K562 (cell line): Measurements from ENCODE around the gene ANO6. TPM values are rescaled to one million over a fixed set of nuclear protein-coding genes. Genes with fewer than 3 reads are reported as not detected.

Source experiments
- ATAC-seq: fragments of 200-7000 bp; cut with Tn5 transposase; 3 replicates; pipeline ENCODE4 v1.9.1; 2020; ENCODE audit warnings: moderate library complexity
- BruUV-seq: library from RNA; stranded (reverse); fragments of 400-500 nt; replicated peaks from 2 replicates; lab custom pipeline; 2021; lab: Mats Ljungman, UMichigan
- CTCF ChIA-PET: fragments of 300-600 bp; formaldehyde crosslinking; extraction: SDS; loops from one replicate; lab custom pipeline; 2021; ENCODE audit warnings: low intra/inter-chr PET ratio; lab: Yijun Ruan, JAX
- POLR2A ChIA-PET: fragments of 300-600, 350-650 bp; sonication (Branson Sonifier 250); formaldehyde crosslinking; extraction: SDS; loops from one replicate; lab custom pipeline; 2021; ENCODE audit warnings: antibody characterized with exemption, inconsistent platforms; lab: Yijun Ruan, JAX
- DNase-seq, 4 experiments: peaks; one replicate each; pipeline versions ENCODE4 v3.0.0 to v3.0.0-alpha.2; 2011 to 2018; ENCODE audit warnings: low spot score in 3 of 4, mixed read lengths in 3 of 4; ENCODE audit errors: extremely low read depth in 1 of 4
- FAIRE-seq: peaks from 2 replicates; lab custom pipeline; 2011; peaks lifted over from hg19 to GRCh38; lab: Jason Lieb, UNC
- H2AFZ ChIP-seq: 2 replicates; pipeline ENCODE4 v1.6.0; 2011; ENCODE audit warnings: low read depth, low read length, control low read depth, inconsistent platforms
- H3K27ac ChIP-seq: fragments of 200-600 bp; 3 replicates; pipeline ENCODE4 v1.8.0; 2011; ENCODE audit warnings: low read depth, mild to moderate bottlenecking, control low read depth, inconsistent platforms, low read length, moderate library complexity, mixed read lengths; ENCODE audit errors: extremely low read depth
- H3K27me3 ChIP-seq, 2 experiments: fragments of 300-600 bp in 1 of 2; 2 replicates in 1 of 2; 3 replicates in 1 of 2; pipeline versions ENCODE4 v1.6.0 to v1.8.0; 2011; ENCODE audit warnings: inconsistent platforms in 2 of 2, low read length in 2 of 2, mild to moderate bottlenecking in 1 of 2, mixed read lengths in 1 of 2, moderate library complexity in 1 of 2; ENCODE audit not compliant: control insufficient read depth in 2 of 2, insufficient read depth in 2 of 2
- H3K36me3 ChIP-seq: fragments of 300-600 bp; 3 replicates; pipeline ENCODE4 v1.8.0; 2011; ENCODE audit warnings: mild to moderate bottlenecking, low read length, inconsistent platforms; ENCODE audit not compliant: control insufficient read depth, insufficient read depth
- H3K4me1 ChIP-seq, 2 experiments: fragments of 200-600 bp in 1 of 2; replicated peaks in 1 of 2; 2 replicates in 1 of 2; 3 replicates in 1 of 2; pipeline versions ENCODE4 v1.5.1 to v1.8.0; 2011; ENCODE audit warnings: inconsistent platforms in 2 of 2, low read length in 2 of 2, mild to moderate bottlenecking in 1 of 2, mixed read lengths in 1 of 2, moderate library complexity in 1 of 2; ENCODE audit not compliant: control insufficient read depth in 2 of 2, insufficient read depth in 2 of 2
- H3K4me2 ChIP-seq: 2 replicates; pipeline ENCODE4 v1.6.1; 2011; ENCODE audit warnings: low read length, control low read depth, inconsistent platforms, mixed read lengths; ENCODE audit not compliant: insufficient read depth
- H3K4me3 ChIP-seq: fragments of 200-600 bp; sonication (generic), shearing (Covaris generic); 2 replicates; pipeline ENCODE4 v1.5.1; 2016; ENCODE audit warnings: control low read depth, inconsistent platforms
- H3K79me2 ChIP-seq: fragments of 200-600 bp; 3 replicates; pipeline ENCODE4 v1.8.0; 2011; ENCODE audit warnings: low read length, inconsistent platforms; ENCODE audit not compliant: control insufficient read depth, insufficient read depth
- H3K9ac ChIP-seq, 2 experiments: 2 replicates each; pipeline versions ENCODE4 v1.6.0 to v1.6.1; 2011; ENCODE audit warnings: low read depth in 2 of 2, low read length in 2 of 2, control low read depth in 1 of 2, inconsistent platforms in 1 of 2, mild to moderate bottlenecking in 1 of 2, mixed read lengths in 1 of 2; ENCODE audit not compliant: insufficient read depth in 1 of 2
- H3K9me1 ChIP-seq: one replicate; pipeline ENCODE4 v1.6.0; 2011; ENCODE audit warnings: inconsistent platforms, mild to moderate bottlenecking, low read length, moderate library complexity; ENCODE audit not compliant: control insufficient read depth, insufficient read depth
- H3K9me3 ChIP-seq: replicated peaks from 2 replicates; pipeline ENCODE4 v1.5.1; 2011; ENCODE audit warnings: low read depth, low read length, inconsistent platforms; ENCODE audit not compliant: control insufficient read depth, insufficient read depth
- H4K20me1 ChIP-seq: replicated peaks from 2 replicates; pipeline ENCODE4 v1.6.1; 2011; ENCODE audit warnings: low read length, inconsistent platforms, mixed read lengths; ENCODE audit not compliant: control insufficient read depth, insufficient read depth
- GATA2 ChIP-seq: sonication (generic); formaldehyde crosslinking; IDR thresholded peaks from 2 replicates; pipeline ENCODE4 v1.4.0; 2020; ENCODE audit warnings: mild to moderate bottlenecking, missing genetic modification reagents
- WGBS: fragments of 100-300 bp; shearing (Covaris generic); methylation state at CpG from one replicate; pipeline ENCODE4 v1.1.6; 2016; ENCODE audit warnings: low coverage, mixed read lengths; ENCODE audit not compliant: insufficient coverage; ENCODE audit errors: missing lambda C conversion rate; 5-methylcytosine and 5-hydroxymethylcytosine counted together
- in situ Hi-C: fragments of 300-500 bp; cut with MboI; formaldehyde crosslinking; loops from 4 replicates; pipeline ENCODE4 v1.15.0; 2018; ENCODE audit warnings: inconsistent platforms, mixed read lengths
- intact Hi-C: fragments of 100-400 bp; cut with micrococcal nuclease; formaldehyde crosslinking; loops from 2 replicates; pipeline ENCODE4 v1.14.2; 2022
- polyA plus RNA-seq, 8 experiments: library from polyadenylated mRNA; depleted of rRNA in 4 of 8; stranded (reverse) in 5 of 8; unstranded in 3 of 8; fragments of >200 nt; fragmentation: Nextera tagmentation in 2 of 8; fragmentation: Illumina TruSeq in 1 of 8; extraction: Ambion mirVana in 2 of 8; extraction: Trizol in 1 of 8; gene quantifications; 2 replicates each; pipeline versions ENCODE4 v1.2.1 to v1.2.3, GENCODE V29; 2011 to 2014; ENCODE audit warnings: inconsistent platforms in 1 of 8, missing spikeins in 1 of 8
- total RNA-seq, 7 experiments: library from RNA; depleted of rRNA in 6 of 7; stranded (reverse); fragments of >200 nt in 6 of 7; fragmentation: Illumina TruSeq in 2 of 7; extraction: Trizol in 2 of 7; gene quantifications; 2 replicates each; pipeline versions ENCODE4 v1.2.1 to v1.2.3, GENCODE V29; 2011 to 2021; ENCODE audit warnings: low replicate concordance in 1 of 7
- TF ChIP-seq, protein P1 (sequence below), 2 experiments: fragments of 450-650 bp; conservative IDR thresholded peaks; 2 replicates each; pipeline ENCODE4 v1.6.1; 2017; ENCODE audit warnings: mild to moderate bottlenecking in 2 of 2, moderate library complexity in 2 of 2

Gene ANO6
- total and polyA plus RNA-seq, 9 of the 15 experiments (the other 6 are each of a cell fraction or from before 2014, with no cell fraction given), result 3.5 to 24.7 (median 20.3) TPM

GRCh38 chr12:45259675-45260074 is 43.8 kb downstream of the ANO6 start:
- in situ Hi-C loops (no loop called here), intact Hi-C loops (loop anchor here (5.0 to 10.0 kb wide), 2 partner anchors 42 to 465 kb away; partner anchors contain the start of genes ANO6 and ARID2)
- peaks cover 4 to 25% of the 10 kb centered on the region in 2 experiments; a peak in 3 of 5 replicates for H3K4me1 ChIP-seq
- H3K27me3 ChIP-seq, result no peaks in the 10 kb centered on the region
- no peaks in the 10 kb centered on the region for H3K9me1 ChIP-seq
- no peak overlapping the region for H3K4me2 ChIP-seq
- DNase-seq (no peak), ATAC-seq (peak; percentile 27), FAIRE-seq (no peak)
- POLR2A ChIA-PET, result interaction anchor here (0.6 to 1.7 kb wide), 3 partner anchors 10 to 1258 kb away, joined by 3 to 10 read pairs (median 3); no protein-coding TSS in a partner anchor
- no peak overlapping the region for H3K27ac ChIP-seq
- H3K36me3 ChIP-seq, result no peaks in the 10 kb centered on the region; the same call in 1 of the 3 replicates
- peaks cover 4% of the 10 kb centered on the region; the same call in 1 of the 3 replicates for H3K79me2 ChIP-seq
- no peak overlapping the region for H3K4me3 ChIP-seq
- no peaks in the 10 kb centered on the region for H4K20me1 ChIP-seq
- TF ChIP-seq GATA2, result 0 out of 2 replicates have a peak, but pooled peaks have one; percentile 1
- TF ChIP-seq, protein P1, sequence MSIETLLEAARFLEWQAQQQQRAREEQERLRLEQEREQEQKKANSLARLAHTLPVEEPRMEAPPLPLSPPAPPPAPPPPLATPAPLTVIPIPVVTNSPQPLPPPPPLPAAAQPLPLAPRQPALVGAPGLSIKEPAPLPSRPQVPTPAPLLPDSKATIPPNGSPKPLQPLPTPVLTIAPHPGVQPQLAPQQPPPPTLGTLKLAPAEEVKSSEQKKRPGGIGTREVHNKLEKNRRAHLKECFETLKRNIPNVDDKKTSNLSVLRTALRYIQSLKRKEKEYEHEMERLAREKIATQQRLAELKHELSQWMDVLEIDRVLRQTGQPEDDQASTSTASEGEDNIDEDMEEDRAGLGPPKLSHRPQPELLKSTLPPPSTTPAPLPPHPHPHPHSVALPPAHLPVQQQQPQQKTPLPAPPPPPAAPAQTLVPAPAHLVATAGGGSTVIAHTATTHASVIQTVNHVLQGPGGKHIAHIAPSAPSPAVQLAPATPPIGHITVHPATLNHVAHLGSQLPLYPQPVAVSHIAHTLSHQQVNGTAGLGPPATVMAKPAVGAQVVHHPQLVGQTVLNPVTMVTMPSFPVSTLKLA (conservative IDR thresholded peaks at IDR 0.05), result no peak
- CTCF ChIA-PET, result no interaction called here
- H3K9ac ChIP-seq, result no peak overlapping the region
- no peaks in the 10 kb centered on the region for H3K9me3 ChIP-seq
- H2AFZ ChIP-seq, result no peak overlapping the region
- 77% methylated on average over 3 of the region's 3 CpGs for WGBS
- BruUV-seq, result no TSS peak
